ENCODE results near the gene CENPF. TPM values are rescaled to one million over a fixed set of nuclear protein-coding genes. Genes with fewer than 3 reads are reported as not detected.

The CENPF gene
- total RNA-seq, 1 donor from 2014 or later: 2.5 TPM

- Histone ChIP-seq H3K9me3 (no peaks in the 10 kb centered on the region), H3K27me3 (ENCODE audit: low read depth) (no peaks in the 10 kb centered on the region), H3K27ac (no peak overlapping the region), H3K4me3 (no peak overlapping the region), H3K4me1 (no peaks in the 10 kb centered on the region), H3K36me3 (no peaks in the 10 kb centered on the region)
- no peak for TF ChIP-seq CTCF (IDR thresholded peaks at IDR 0.05)
- DNase-seq (no peak), ATAC-seq (no peak)
- intact Hi-C loops (cut with DNase I): no loop called here
Measured at GRCh38 chr1:214638997-214639396, 36.0 kb downstream of the CENPF start.

GRCh38 chr1:214640431-214641213, 37.6 kb downstream of the CENPF start:
- no peak for ATAC-seq
- Histone ChIP-seq H3K9me3 (no peaks in the 10 kb centered on the region), H3K36me3 (no peaks in the 10 kb centered on the region), H3K27ac (no peak overlapping the region), H3K4me3 (no peak overlapping the region), H3K4me1 (no peaks in the 10 kb centered on the region), H3K27me3 (ENCODE audit: low read depth) (no peaks in the 10 kb centered on the region)
- intact Hi-C loops (cut with DNase I): no loop called here
- no peak for DNase-seq
- no peak for TF ChIP-seq CTCF (IDR thresholded peaks at IDR 0.05)

DNA sequence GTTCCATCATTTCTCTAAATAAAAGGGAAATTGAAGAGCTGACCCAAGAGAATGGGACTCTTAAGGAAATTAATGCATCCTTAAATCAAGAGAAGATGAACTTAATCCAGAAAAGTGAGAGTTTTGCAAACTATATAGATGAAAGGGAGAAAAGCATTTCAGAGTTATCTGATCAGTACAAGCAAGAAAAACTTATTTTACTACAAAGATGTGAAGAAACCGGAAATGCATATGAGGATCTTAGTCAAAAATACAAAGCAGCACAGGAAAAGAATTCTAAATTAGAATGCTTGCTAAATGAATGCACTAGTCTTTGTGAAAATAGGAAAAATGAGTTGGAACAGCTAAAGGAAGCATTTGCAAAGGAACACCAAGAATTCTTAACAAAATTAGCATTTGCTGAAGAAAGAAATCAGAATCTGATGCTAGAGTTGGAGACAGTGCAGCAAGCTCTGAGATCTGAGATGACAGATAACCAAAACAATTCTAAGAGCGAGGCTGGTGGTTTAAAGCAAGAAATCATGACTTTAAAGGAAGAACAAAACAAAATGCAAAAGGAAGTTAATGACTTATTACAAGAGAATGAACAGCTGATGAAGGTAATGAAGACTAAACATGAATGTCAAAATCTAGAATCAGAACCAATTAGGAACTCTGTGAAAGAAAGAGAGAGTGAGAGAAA, 38.4 kb downstream of the CENPF start:
- no peaks in the 10 kb centered on the region for H3K36me3 ChIP-seq
- no peak overlapping the region for H3K4me3 ChIP-seq
- ATAC-seq (no peak), DNase-seq (no peak)
- intact Hi-C loops (cut with DNase I): no loop called here
- no peaks in the 10 kb centered on the region for H3K27me3 ChIP-seq (ENCODE audit: low read depth)
- no peak for TF ChIP-seq CTCF (IDR thresholded peaks at IDR 0.05)
- no peak overlapping the region for H3K27ac ChIP-seq
- H3K9me3 ChIP-seq: no peaks in the 10 kb centered on the region
- no peaks in the 10 kb centered on the region for H3K4me1 ChIP-seq

DNA sequence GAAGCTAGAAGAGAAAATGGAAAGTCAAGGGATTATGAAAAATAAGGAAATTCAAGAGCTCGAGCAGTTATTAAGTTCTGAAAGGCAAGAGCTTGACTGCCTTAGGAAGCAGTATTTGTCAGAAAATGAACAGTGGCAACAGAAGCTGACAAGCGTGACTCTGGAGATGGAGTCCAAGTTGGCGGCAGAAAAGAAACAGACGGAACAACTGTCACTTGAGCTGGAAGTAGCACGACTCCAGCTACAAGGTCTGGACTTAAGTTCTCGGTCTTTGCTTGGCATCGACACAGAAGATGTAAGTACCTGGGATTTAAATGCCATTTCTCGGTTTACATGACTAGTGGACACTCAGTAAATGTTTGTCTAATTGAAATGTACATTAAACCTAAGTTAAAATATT, 40.0 kb downstream of the CENPF start:
- no peaks in the 10 kb centered on the region for H3K36me3 ChIP-seq
- H3K4me1 ChIP-seq: no peaks in the 10 kb centered on the region
- no peaks in the 10 kb centered on the region for H3K27me3 ChIP-seq (ENCODE audit: low read depth)
- H3K4me3 ChIP-seq: no peak overlapping the region
- no peak for TF ChIP-seq CTCF (IDR thresholded peaks at IDR 0.05)
- no peak for ATAC-seq
- no peaks in the 10 kb centered on the region for H3K9me3 ChIP-seq
- H3K27ac ChIP-seq: no peak overlapping the region
- DNase-seq: no peak
- intact Hi-C loops (cut with DNase I): no loop called here

DNA sequence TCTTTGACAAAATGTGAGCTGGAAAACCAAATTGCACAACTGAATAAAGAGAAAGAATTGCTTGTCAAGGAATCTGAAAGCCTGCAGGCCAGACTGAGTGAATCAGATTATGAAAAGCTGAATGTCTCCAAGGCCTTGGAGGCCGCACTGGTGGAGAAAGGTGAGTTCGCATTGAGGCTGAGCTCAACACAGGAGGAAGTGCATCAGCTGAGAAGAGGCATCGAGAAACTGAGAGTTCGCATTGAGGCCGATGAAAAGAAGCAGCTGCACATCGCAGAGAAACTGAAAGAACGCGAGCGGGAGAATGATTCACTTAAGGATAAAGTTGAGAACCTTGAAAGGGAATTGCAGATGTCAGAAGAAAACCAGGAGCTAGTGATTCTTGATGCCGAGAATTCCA, 42.7 kb downstream of the CENPF start:
- Histone ChIP-seq H3K4me1 (no peaks in the 10 kb centered on the region), H3K9me3 (no peaks in the 10 kb centered on the region), H3K27me3 (ENCODE audit: low read depth) (no peaks in the 10 kb centered on the region), H3K4me3 (no peak overlapping the region), H3K27ac (no peak overlapping the region), H3K36me3 (no peaks in the 10 kb centered on the region)
- ATAC-seq: no peak
- DNase-seq: no peak
- intact Hi-C loops (cut with DNase I): no loop called here
- TF ChIP-seq CTCF (IDR thresholded peaks at IDR 0.05): no peak
